ENCODE measurements around the gene CRYBA2. TPM values are rescaled to one million over a fixed set of nuclear protein-coding genes. Genes with fewer than 3 reads are reported as not detected.

Gene CRYBA2
- total RNA-seq, 4 donors from 2014 or later, result not detected

DNA sequence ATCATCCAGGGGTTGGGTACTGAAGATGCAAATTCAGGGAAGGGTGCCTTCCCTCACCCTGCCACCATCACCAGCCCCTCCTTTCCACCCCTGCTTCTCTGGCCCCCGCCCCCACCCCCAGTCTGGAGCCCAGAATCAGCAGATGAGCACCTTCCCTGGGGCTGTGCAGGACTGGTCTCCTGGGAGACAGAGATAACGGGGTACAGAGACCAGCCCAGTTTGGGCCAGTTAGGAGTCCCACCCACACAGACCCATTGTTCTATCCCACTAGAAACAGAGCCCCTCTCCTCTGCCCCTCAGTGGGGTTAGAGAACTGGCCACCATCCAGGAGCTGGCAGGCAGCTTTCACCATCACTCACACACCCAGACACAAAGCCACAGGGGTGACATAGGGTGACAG lies 4.5 kb upstream of the CRYBA2 start:
- no peak for TF ChIP-seq POLR2A (IDR thresholded peaks at IDR 0.05)
- no peak for TF ChIP-seq CTCF (IDR thresholded peaks at IDR 0.05 in 4 of 5, conservative IDR thresholded peaks at IDR 0.05 in 1 of 5)
- no peak for DNase-seq
- intact Hi-C loops (cut with DNase I; ENCODE audit: low total_unique reads), result loop anchor here (2.0 to 10.0 kb wide), 3 partner anchors 163 to 297 kb away; partner anchors contain the start of genes NHEJ1, TUBA4A and TUBA4B
- in situ Hi-C loops (cut with MboI; ENCODE audit: low sequenced_read_pairs in 4 of 4), result no loop called here
- Histone ChIP-seq H3K36me3 (no peaks in the 10 kb centered on the region), H3K9me3 (no peaks in the 10 kb centered on the region), H3K4me3 (no peak overlapping the region), H3K27ac (no peak overlapping the region), H3K27me3 (peaks cover 46 to 64% (median 54%) of the 10 kb centered on the region in 3 donors), H3K4me1 (peaks cover 10 to 26% of the 10 kb centered on the region in 2 donors)
- no peak for ATAC-seq

- in situ Hi-C loops (cut with MboI; ENCODE audit: low sequenced_read_pairs in 4 of 4) (no loop called here), intact Hi-C loops (cut with DNase I; ENCODE audit: low total_unique reads) (loop anchor here (1.0 to 10.0 kb wide), 5 partner anchors 122 to 298 kb away; partner anchors contain the start of genes NHEJ1, TUBA4A and TUBA4B)
- no peaks in the 10 kb centered on the region for H3K9me3 ChIP-seq
- H3K27ac ChIP-seq, result peak overlapping the region in 2 of 4 donors; percentile 62 to 81
- H3K27me3 ChIP-seq, result peaks cover 46 to 64% (median 54%) of the 10 kb centered on the region in 3 donors
- no peak for TF ChIP-seq POLR2A (IDR thresholded peaks at IDR 0.05)
- TF ChIP-seq CTCF (IDR thresholded peaks at IDR 0.05 in 4 of 5, conservative IDR thresholded peaks at IDR 0.05 in 1 of 5), result no peak
- no peaks in the 10 kb centered on the region for H3K36me3 ChIP-seq
- H3K4me3 ChIP-seq, result peak overlapping the region in 2 of 4 donors; percentile 52 to 53
- ATAC-seq, result no peak
- no peak for DNase-seq
- peaks cover 10 to 21% of the 10 kb centered on the region in 2 donors for H3K4me1 ChIP-seq
These were observed 3.7 kb upstream of the CRYBA2 start for GRCh38 chr2:218996937-218997336.

DNA sequence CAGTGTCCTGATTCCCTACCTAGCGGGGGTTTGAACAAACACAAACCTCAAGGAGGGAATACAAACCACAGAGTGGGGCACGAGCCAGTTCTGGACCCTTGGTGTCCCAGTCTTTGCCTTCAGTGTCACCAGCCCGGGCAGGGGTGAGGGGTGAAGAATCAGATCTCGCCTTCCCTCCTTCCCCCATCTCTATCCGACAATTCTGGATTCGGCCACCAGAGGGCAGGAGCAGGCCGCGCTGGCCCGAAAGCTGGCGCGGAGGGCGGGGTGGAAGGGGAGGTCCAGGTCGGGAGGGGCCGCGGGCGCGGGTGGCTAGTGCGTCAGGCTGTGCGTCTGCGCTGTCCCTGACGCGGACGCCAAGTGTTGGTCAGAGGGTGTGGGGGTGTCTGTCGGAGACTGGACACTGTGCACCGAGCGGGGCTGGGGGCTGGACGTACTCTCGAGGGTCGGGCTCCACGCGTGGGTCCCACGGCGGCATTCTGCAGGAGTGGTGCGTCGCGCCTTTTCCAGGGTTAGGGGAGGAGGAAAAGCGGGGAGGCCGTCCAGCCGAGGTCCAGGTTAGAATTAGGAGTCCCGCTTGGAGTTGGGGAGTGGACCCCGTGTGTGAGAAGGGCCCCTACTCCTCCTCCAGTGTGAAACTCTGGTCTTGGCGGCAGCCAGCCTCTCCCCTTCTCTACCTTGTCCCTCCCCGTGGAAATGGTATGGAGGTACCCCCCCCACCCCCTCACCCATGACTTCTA lies 2.9 kb upstream of the CRYBA2 start:
- in situ Hi-C loops (cut with MboI; ENCODE audit: low sequenced_read_pairs in 4 of 4) (no loop called here), intact Hi-C loops (cut with DNase I; ENCODE audit: low total_unique reads) (loop anchor here (1.0 to 10.0 kb wide), 5 partner anchors 123 to 299 kb away; partner anchors contain the start of genes NHEJ1, TUBA4A and TUBA4B)
- H3K4me1 ChIP-seq, result peaks cover 10 to 18% of the 10 kb centered on the region in 2 donors
- TF ChIP-seq CTCF (IDR thresholded peaks at IDR 0.05 in 4 of 5, conservative IDR thresholded peaks at IDR 0.05 in 1 of 5) (peak; percentile 59 to 96 (median 87)), POLR2A (IDR thresholded peaks at IDR 0.05) (peak; percentile 68 to 86)
- H3K27me3 ChIP-seq, result peaks cover 48 to 64% (median 54%) of the 10 kb centered on the region in 3 donors
- H3K36me3 ChIP-seq, result no peaks in the 10 kb centered on the region
- peak overlapping the region in 2 of 4 donors; percentile 62 to 81 for H3K27ac ChIP-seq
- peak overlapping the region; percentile 39 to 53 (median 51) for H3K4me3 ChIP-seq
- peak; percentile 53 to 66 for DNase-seq
- ATAC-seq, result peak; percentile 65 to 83
- H3K9me3 ChIP-seq, result no peaks in the 10 kb centered on the region

- in situ Hi-C loops (cut with MboI; ENCODE audit: low sequenced_read_pairs in 4 of 4), result no loop called here
- Histone ChIP-seq H3K27ac (no peak overlapping the region), H3K9me3 (no peaks in the 10 kb centered on the region), H3K4me3 (no peak overlapping the region), H3K27me3 (peaks cover 52 to 64% (median 54%) of the 10 kb centered on the region in 3 donors), H3K4me1 (peaks cover 10 to 18% of the 10 kb centered on the region in 2 donors), H3K36me3 (no peaks in the 10 kb centered on the region)
- ATAC-seq, result no peak
- DNase-seq, result no peak
- intact Hi-C loops (cut with DNase I; ENCODE audit: low total_unique reads), result loop anchor here (5.0 to 10.0 kb wide), 2 partner anchors 257 to 299 kb away; partner anchors contain the start of genes TUBA4A and TUBA4B
- no peak for TF ChIP-seq POLR2A (IDR thresholded peaks at IDR 0.05)
- no peak for TF ChIP-seq CTCF (IDR thresholded peaks at IDR 0.05 in 4 of 5, conservative IDR thresholded peaks at IDR 0.05 in 1 of 5)
These were observed 2.3 kb upstream of the CRYBA2 start for GRCh38 chr2:218995561-218995960.

Data from gastrocnemius medialis (tissue), 4 donors.